Activated B cell treated with CpG ODN at 0.5 μM for 24 hours (primary cell): ENCODE data around the gene ZSCAN10. TPM values are rescaled to one million over a fixed set of nuclear protein-coding genes. Genes with fewer than 3 reads are reported as not detected.
"Not testable (repeated sequence)": the region's sequence is repeated elsewhere in the genome, so short reads cannot be mapped to it uniquely, and the experiment has no call there.

ENCODE experiments used
- ATAC-seq: fragments of 200-7000 bp; cut with Tn5 transposase; one replicate; pipeline ENCODE4 v1.10.0; 2021; ENCODE audit warnings: low read depth, mild to moderate bottlenecking, moderate library complexity
- CTCF ChIA-PET: fragments of 350-600 bp; sonication (Branson Sonifier 250); formaldehyde crosslinking; loops from one replicate; lab custom pipeline; 2021; ENCODE audit warnings: antibody characterized with exemption; lab: Charles Lee
- POLR2A ChIA-PET: fragments of 350-600 bp; sonication (Branson Sonifier 250); formaldehyde crosslinking; loops from one replicate; lab custom pipeline; 2021; ENCODE audit warnings: antibody characterized with exemption; lab: Charles Lee
- DNase-seq: peaks from one replicate; pipeline ENCODE4 v3.0.0; 2022
- H3K27ac Mint-ChIP-seq: one replicate; pipeline ENCODE4 v1.8.0; 2020; ENCODE audit warnings: mixed read lengths
- H3K27me3 Mint-ChIP-seq: one replicate; pipeline ENCODE4 v1.8.0; 2021; ENCODE audit warnings: mixed read lengths
- H3K36me3 Mint-ChIP-seq: one replicate; pipeline ENCODE4 v1.8.0; 2021; ENCODE audit warnings: low read depth, mixed read lengths
- H3K4me1 Mint-ChIP-seq: one replicate; pipeline ENCODE4 v1.8.0; 2021; ENCODE audit warnings: mixed read lengths
- H3K4me3 Mint-ChIP-seq: one replicate; pipeline ENCODE4 v1.8.0; 2020; ENCODE audit warnings: mild to moderate bottlenecking, mixed read lengths
- H3K9me3 Mint-ChIP-seq: one replicate; pipeline ENCODE4 v1.8.0; 2020; ENCODE audit warnings: mixed read lengths
- intact Hi-C: fragments of 100-400 bp; cut with micrococcal nuclease; formaldehyde crosslinking; loops from one replicate; pipeline ENCODE4 v1.15.1; 2024
- total RNA-seq: library from RNA; stranded (reverse); gene quantifications from 2 replicates; pipeline ENCODE4 v1.2.3, GENCODE V29; 2022
- TF ChIP-seq, protein P1 (sequence below): fragments of 200-600 bp; IDR thresholded peaks from one replicate; pipeline ENCODE4 v1.8.0; 2022; ENCODE audit warnings: antibody characterized with exemption, mild to moderate bottlenecking

ZSCAN10 gene
- total RNA-seq, 1 donor from 2014 or later, result not detected

- ChIA-PET CTCF (no interaction called here), POLR2A (no interaction called here)
- Mint-ChIP-seq H3K27me3 (peaks cover 10% of the 10 kb centered on the region), H3K4me3 (no peak overlapping the region), H3K9me3 (no peaks in the 10 kb centered on the region), H3K36me3 (no peaks in the 10 kb centered on the region), H3K27ac (no peak overlapping the region), H3K4me1 (peaks cover 5% of the 10 kb centered on the region)
- intact Hi-C loops, result no loop called here
- TF ChIP-seq, protein P1, sequence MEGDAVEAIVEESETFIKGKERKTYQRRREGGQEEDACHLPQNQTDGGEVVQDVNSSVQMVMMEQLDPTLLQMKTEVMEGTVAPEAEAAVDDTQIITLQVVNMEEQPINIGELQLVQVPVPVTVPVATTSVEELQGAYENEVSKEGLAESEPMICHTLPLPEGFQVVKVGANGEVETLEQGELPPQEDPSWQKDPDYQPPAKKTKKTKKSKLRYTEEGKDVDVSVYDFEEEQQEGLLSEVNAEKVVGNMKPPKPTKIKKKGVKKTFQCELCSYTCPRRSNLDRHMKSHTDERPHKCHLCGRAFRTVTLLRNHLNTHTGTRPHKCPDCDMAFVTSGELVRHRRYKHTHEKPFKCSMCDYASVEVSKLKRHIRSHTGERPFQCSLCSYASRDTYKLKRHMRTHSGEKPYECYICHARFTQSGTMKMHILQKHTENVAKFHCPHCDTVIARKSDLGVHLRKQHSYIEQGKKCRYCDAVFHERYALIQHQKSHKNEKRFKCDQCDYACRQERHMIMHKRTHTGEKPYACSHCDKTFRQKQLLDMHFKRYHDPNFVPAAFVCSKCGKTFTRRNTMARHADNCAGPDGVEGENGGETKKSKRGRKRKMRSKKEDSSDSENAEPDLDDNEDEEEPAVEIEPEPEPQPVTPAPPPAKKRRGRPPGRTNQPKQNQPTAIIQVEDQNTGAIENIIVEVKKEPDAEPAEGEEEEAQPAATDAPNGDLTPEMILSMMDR, result no peak
- no peak for DNase-seq
- no peak for ATAC-seq
Measured at GRCh38 chr16:3086596-3087242, 12.4 kb downstream of the ZSCAN10 start.

DNA sequence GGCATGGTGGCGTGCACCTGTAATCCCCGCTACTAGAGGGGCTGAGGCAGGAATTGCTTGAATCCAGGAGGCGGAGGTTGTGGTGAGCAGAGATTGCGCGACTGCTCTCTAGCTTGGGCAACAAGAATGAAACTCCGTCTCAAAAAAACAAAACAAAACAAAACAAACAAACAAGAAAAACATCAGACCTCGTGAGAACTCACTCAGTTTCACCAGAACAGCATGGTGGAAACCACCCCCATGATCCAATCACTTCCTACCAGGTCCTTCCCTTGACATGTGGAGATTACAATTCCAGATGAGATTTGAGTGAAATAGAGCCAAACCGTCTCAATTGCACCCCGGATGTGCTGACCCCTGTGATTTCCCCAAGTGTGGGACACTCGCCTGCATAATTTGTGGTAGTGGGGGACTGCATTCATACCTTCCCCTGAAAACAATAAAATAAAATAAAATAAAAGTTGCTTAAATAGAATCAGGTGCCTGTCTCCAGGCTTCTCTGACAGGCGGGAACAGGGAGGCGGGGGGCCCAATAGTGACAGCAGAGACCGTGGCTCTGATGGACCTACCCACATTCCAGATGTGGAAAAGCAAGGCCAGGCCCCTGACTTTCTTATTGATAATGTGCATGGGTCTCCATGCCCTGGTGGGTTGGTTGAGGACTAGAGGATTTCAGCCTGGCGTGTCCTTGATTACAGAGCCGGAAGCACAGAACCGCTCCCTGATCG lies 13.1 kb downstream of the ZSCAN10 start:
- ATAC-seq (no peak), DNase-seq (no peak)
- TF ChIP-seq, protein P1, result no peak
- Mint-ChIP-seq H3K4me3 (no peak overlapping the region), H3K36me3 (no peaks in the 10 kb centered on the region), H3K4me1 (peaks cover 5% of the 10 kb centered on the region), H3K9me3 (no peaks in the 10 kb centered on the region), H3K27me3 (peaks cover 10% of the 10 kb centered on the region), H3K27ac (no peak overlapping the region)
- ChIA-PET POLR2A (interaction anchor here (0.9 kb wide), 1 partner anchor 11 kb away, joined by 6 read pairs; no protein-coding TSS in a partner anchor), CTCF (no interaction called here)
- intact Hi-C loops, result no loop called here

DNA sequence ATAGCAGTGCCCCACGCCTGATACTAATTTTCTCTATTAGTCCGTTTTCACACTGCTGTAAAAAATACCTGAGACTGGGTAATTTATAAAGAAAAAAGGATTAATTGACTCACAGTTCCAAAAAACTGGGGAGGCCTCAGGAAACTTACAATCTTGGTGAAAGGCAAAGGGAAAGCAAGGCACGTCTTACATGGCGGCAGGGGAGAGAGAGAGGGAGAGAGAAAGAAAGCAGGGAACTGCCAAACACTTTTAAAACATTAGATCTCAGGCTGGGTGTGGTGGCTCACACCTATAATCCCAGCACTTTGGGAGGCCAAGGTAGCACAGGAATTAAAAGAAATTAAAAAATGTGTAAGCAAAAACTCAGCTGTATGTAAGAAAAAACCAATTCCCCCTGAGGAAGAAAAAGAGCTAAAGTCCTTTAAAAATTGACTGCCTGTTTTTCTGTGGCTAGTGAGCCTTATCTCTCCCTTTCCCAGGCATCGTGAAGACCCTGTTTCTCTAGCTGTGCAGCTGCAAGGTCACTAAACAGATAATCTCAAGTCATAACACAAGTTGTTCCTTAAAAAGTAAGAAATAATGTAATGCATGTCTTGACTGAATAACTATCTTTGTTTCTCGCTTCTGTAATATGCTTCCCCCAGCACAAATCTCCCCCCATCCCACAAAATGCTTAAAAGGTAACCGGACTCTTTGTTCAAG lies 14.0 kb downstream of the ZSCAN10 start:
- H3K36me3 Mint-ChIP-seq, result no peaks in the 10 kb centered on the region
- CTCF ChIA-PET, result no interaction called here
- no peaks in the 10 kb centered on the region for H3K9me3 Mint-ChIP-seq
- H3K4me3 Mint-ChIP-seq, result no peak overlapping the region
- ATAC-seq (no peak), DNase-seq (no peak)
- POLR2A ChIA-PET, result interaction anchor here (0.9 kb wide), 1 partner anchor 11 kb away, joined by 6 read pairs; no protein-coding TSS in a partner anchor
- TF ChIP-seq, protein P1, result no peak
- intact Hi-C loops, result no loop called here
- H3K27me3 Mint-ChIP-seq, result peaks cover 10% of the 10 kb centered on the region
- H3K4me1 Mint-ChIP-seq, result peaks cover 5% of the 10 kb centered on the region
- H3K27ac Mint-ChIP-seq, result no peak overlapping the region

DNA sequence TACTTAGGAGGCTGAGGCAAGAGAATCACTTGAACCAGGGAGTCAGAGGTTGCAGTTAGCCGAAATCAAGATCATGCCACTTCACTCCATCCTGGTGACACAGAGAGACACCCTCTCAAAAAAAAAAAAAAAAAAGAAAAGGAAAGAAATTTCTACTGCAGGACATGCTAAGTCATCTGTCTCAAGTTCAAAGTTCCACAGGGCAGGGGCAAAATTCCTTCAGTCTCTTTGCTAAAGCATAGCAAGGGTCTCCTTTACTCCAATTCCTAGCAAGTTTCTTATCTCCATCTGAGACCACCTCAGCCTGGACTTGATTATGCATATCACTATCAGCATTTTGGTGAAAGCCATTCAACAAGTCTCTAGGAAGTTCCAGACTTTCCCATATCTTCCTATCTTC lies 14.6 kb downstream of the ZSCAN10 start:
- Mint-ChIP-seq H3K27ac (no peak overlapping the region), H3K36me3 (no peaks in the 10 kb centered on the region), H3K27me3 (peaks cover 10% of the 10 kb centered on the region), H3K4me3 (no peak overlapping the region), H3K4me1 (peaks cover 5% of the 10 kb centered on the region), H3K9me3 (no peaks in the 10 kb centered on the region)
- TF ChIP-seq, protein P1, result no peak
- intact Hi-C loops, result no loop called here
- POLR2A ChIA-PET, result interaction anchor here (0.7 kb wide), 1 partner anchor 402 kb away, joined by 4 read pairs; the partner anchor contains the start of gene KCTD5
- CTCF ChIA-PET, result no interaction called here
- no peak for ATAC-seq
- DNase-seq, result no peak

- not testable (repeated sequence) for H3K36me3 Mint-ChIP-seq, H3K4me3 Mint-ChIP-seq, H3K4me1 Mint-ChIP-seq
Measured at GRCh38 chr16:3083408-3083807, 15.7 kb downstream of the ZSCAN10 start.

GRCh38 chr16:3081957-3082356 lies 17.1 kb downstream of the ZSCAN10 start:
- ATAC-seq, H3K9me3 Mint-ChIP-seq, H3K27me3 Mint-ChIP-seq, intact Hi-C loops, H3K36me3 Mint-ChIP-seq, H3K27ac Mint-ChIP-seq, DNase-seq, H3K4me3 Mint-ChIP-seq, POLR2A ChIA-PET: not testable (repeated sequence)
- H3K4me1 Mint-ChIP-seq, result peaks cover 12% of the 10 kb centered on the region
- CTCF ChIA-PET, result interaction anchor here (0.6 kb wide), 1 partner anchor 106 kb away, joined by 3 read pairs; no protein-coding TSS in a partner anchor

More at GRCh38 chr16:3083408-3083807, 15.7 kb downstream of the ZSCAN10 start:
- ATAC-seq, intact Hi-C loops, CTCF ChIA-PET, DNase-seq, POLR2A ChIA-PET, H3K27me3 Mint-ChIP-seq, H3K9me3 Mint-ChIP-seq, H3K27ac Mint-ChIP-seq: not testable (repeated sequence)
